Parathyroid adenoma (tissue), 2 donors: ENCODE results near the gene TTBK1.

Experiments used
- H2AFZ ChIP-seq: fragments of 300-600 bp; sonication (generic); one replicate; pipeline ENCODE4 v1.7.0; 2017; ENCODE audit warnings: antibody characterized with exemption, mild to moderate bottlenecking
- H3K27ac ChIP-seq: fragments of 300-600 bp; sonication (generic); one replicate; pipeline ENCODE4 v1.7.0; 2017
- H3K27me3 ChIP-seq: fragments of 300-600 bp; sonication (generic); one replicate; pipeline ENCODE4 v1.7.0; 2017; ENCODE audit warnings: low read length; ENCODE audit not compliant: control insufficient read depth, insufficient read depth
- H3K36me3 ChIP-seq: fragments of 300-600 bp; sonication (generic); one replicate; pipeline ENCODE4 v1.7.0; 2017; ENCODE audit warnings: low read length; ENCODE audit not compliant: control insufficient read depth, insufficient read depth
- H3K4me1 ChIP-seq: fragments of 300-600 bp; sonication (generic); one replicate; pipeline ENCODE4 v1.7.0; 2017; ENCODE audit warnings: control low read depth
- H3K4me2 ChIP-seq: fragments of 300-600 bp; sonication (generic); one replicate; pipeline ENCODE4 v1.7.0; 2017; ENCODE audit warnings: low read length
- H3K4me3 ChIP-seq: fragments of 300-600 bp; sonication (generic); one replicate; pipeline ENCODE4 v1.7.0; 2017; ENCODE audit warnings: low read depth, low read length
- H3K79me2 ChIP-seq: fragments of 300-600 bp; sonication (generic); one replicate; pipeline ENCODE4 v1.7.0; 2017; ENCODE audit warnings: control low read depth
- H3K9ac ChIP-seq: fragments of 300-600 bp; sonication (generic); one replicate; pipeline ENCODE4 v1.7.0; 2017; ENCODE audit warnings: mild to moderate bottlenecking
- H3K9me3 ChIP-seq: fragments of 300-600 bp; sonication (generic); one replicate; pipeline ENCODE4 v1.7.0; 2017; ENCODE audit warnings: low read length; ENCODE audit not compliant: control insufficient read depth
- CTCF ChIP-seq: fragments of 300-600 bp; sonication (generic); IDR thresholded peaks from one replicate; pipeline ENCODE4 v1.7.0; 2017; ENCODE audit warnings: antibody characterized with exemption, mild to moderate bottlenecking
- donor health status: primary hyperparathyroidism.

TTBK1 gene

GRCh38 chr6:43228951-43229802 lies 14.1 kb upstream of the TTBK1 start, which contains the start of gene DNPH1:
DNPH1 (minus strand) TSS chr6:43229481; CDS start chr6:43229456, 25 bp downstream.
- H3K27ac ChIP-seq, result no peak within 1 kb of the TSS
- no peaks in the 10 kb centered on the region for H3K9me3 ChIP-seq
- peak; percentile 95 for TF ChIP-seq CTCF

GRCh38 chr6:43229803-43230620 lies 13.3 kb upstream of the TTBK1 start:
- peak overlapping the region; percentile 82 for H3K4me2 ChIP-seq
- no peak for TF ChIP-seq CTCF
- no peaks in the 10 kb centered on the region for H3K9me3 ChIP-seq
- no peaks in the 10 kb centered on the region for H3K36me3 ChIP-seq
- peak overlapping the region; percentile 89 for H2AFZ ChIP-seq
- H3K27ac ChIP-seq, result no peak overlapping the region
- H3K79me2 ChIP-seq, result no peaks in the 10 kb centered on the region
- H3K4me3 ChIP-seq, result peak overlapping the region; percentile 65
- H3K27me3 ChIP-seq, result no peaks in the 10 kb centered on the region
- H3K4me1 ChIP-seq, result no peaks in the 10 kb centered on the region
- no peak overlapping the region for H3K9ac ChIP-seq

More at GRCh38 chr6:43228951-43229802, 14.1 kb upstream of the TTBK1 start, which contains the start of gene DNPH1:
- Histone ChIP-seq H2AFZ (peak within 1 kb of the TSS; percentile 89), H3K4me1 (no peaks in the 10 kb centered on the region), H3K4me2 (peak within 1 kb of the TSS; percentile 82), H3K9ac (no peak within 1 kb of the TSS), H3K36me3 (no peaks in the 10 kb centered on the region), H3K27me3 (no peaks in the 10 kb centered on the region), H3K4me3 (peak within 1 kb of the TSS; percentile 65), H3K79me2 (no peaks in the 10 kb centered on the region)

- H3K36me3 ChIP-seq, result no peaks in the 10 kb centered on the region
- no peak overlapping the region for H3K9ac ChIP-seq
- no peaks in the 10 kb centered on the region for H3K4me1 ChIP-seq
- no peak overlapping the region for H3K27ac ChIP-seq
- TF ChIP-seq CTCF, result no peak
- H3K4me2 ChIP-seq, result no peak overlapping the region
- no peak overlapping the region for H2AFZ ChIP-seq
- H3K9me3 ChIP-seq, result no peaks in the 10 kb centered on the region
- no peak overlapping the region for H3K4me3 ChIP-seq
- no peaks in the 10 kb centered on the region for H3K79me2 ChIP-seq
- no peaks in the 10 kb centered on the region for H3K27me3 ChIP-seq
Measured at GRCh38 chr6:43231053-43231452, 12.2 kb upstream of the TTBK1 start.

GRCh38 chr6:43231735-43232450 lies 11.4 kb upstream of the TTBK1 start:
- Histone ChIP-seq H3K27me3 (no peaks in the 10 kb centered on the region), H3K79me2 (no peaks in the 10 kb centered on the region), H3K36me3 (no peaks in the 10 kb centered on the region), H3K4me1 (no peaks in the 10 kb centered on the region), H2AFZ (no peak overlapping the region), H3K4me3 (no peak overlapping the region), H3K9ac (no peak overlapping the region), H3K27ac (no peak overlapping the region), H3K4me2 (no peak overlapping the region), H3K9me3 (no peaks in the 10 kb centered on the region)
- TF ChIP-seq CTCF, result no peak
